HG03575 (cell line): ENCODE measurements around the gene IRGQ.
"Not testable (repeated sequence)": the region's sequence is repeated elsewhere in the genome, so short reads cannot be mapped to it uniquely, and the experiment has no call there.

Experiments used
- ATAC-seq: cut with Tn5 transposase; IDR thresholded peaks from one replicate; pipeline ENCODE4 v1.9.1; 2021; ENCODE audit not compliant: unreplicated experiment, insufficient number of reproducible peaks, low FRiP score; ENCODE audit errors: extremely low read depth

Gene IRGQ

GRCh38 chr19:43606569-43607229 is 10.8 kb upstream of the IRGQ start:
- no peak for ATAC-seq

- no peak for ATAC-seq
Measured at GRCh38 chr19:43605875-43606568, 10.1 kb upstream of the IRGQ start.

DNA sequence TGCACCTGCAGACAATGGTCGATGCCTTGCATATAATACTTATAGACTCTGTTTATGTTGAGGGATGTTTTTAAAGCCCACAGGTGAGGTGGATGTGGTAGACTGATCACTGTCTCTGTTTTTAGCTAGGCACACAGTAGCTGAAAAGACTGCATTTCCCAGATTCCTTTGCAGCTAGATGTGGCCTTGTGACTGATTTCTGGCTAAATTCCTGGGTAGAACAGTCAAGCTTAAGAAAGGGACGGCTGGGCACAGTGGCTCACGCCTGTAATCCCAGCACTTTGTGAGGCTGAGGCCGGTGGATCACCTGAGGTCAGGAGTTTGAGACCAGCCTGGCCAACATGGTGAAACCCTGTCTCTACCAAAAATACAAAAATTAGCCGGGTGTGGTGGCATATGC is 4.4 kb upstream of the IRGQ start:
- ATAC-seq: not testable (repeated sequence)

DNA sequence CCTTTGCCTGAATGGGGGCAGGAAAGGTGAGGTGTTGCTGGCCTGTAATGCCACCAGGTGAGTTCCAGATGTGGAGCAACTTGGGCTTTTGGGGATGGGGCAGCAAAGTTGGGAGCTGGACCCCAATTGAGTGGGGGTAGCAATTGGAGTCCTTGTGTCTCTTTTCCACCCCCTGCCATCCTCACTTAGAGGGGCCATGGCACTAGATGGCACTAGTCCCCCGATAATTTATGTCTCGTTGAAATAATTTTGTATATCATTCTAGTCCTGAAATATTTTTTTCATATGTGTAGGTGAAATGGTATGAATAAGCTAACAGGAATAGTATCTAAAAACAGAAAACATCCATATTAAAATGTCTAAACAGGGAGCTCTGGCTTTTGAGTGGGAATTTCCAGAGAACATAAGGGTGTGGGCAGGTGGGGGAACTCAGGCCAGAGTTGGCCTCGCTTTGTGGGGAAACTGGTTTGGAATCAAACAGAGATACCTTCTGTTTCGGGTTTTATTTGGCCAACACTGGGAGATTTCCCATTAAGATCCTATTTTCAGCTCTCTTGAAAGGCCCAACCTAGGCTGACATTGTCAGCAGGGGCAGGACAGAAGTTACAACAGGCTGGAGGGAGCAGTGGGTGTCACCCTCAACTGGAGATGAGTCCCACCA is 3.8 kb upstream of the IRGQ start:
- ATAC-seq: no peak

- no peak for ATAC-seq
Measured at GRCh38 chr19:43598445-43599240, 2.7 kb upstream of the IRGQ start.

- no peak for ATAC-seq
Measured at GRCh38 chr19:43597876-43598275, 1.9 kb upstream of the IRGQ start.

DNA sequence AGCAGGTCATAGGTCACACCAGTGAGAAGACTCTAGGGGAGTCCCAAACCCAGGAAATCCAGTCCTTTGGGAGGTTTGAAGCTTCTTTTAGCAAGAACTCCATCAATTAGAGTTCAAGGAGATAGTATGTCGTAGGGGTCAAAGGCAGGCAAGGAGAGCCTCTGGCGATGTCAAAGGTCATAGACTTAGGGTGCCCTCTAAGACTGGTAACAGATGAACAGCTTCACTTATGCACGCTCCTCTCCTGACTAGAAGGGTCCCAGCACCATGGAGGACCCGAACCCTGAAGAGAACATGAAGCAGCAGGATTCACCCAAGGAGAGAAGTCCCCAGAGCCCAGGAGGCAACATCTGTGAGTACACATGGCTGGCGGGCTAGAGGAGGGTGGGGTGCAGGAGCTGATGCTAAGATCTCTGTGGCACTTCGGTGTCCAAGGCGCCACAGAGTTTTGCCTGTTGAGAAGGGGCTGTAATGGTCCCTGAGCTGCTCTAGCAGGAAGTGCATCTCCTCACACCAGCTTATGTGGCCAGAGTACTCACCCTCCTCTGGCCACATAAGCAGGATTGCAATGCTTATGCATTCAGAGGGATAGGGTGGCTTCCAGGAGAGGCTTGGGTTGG is 1.0 kb upstream of the IRGQ start:
- ATAC-seq: no peak

- no peak for ATAC-seq
Measured at GRCh38 chr19:43595605-43595998, 332 bp downstream of the IRGQ start.

DNA sequence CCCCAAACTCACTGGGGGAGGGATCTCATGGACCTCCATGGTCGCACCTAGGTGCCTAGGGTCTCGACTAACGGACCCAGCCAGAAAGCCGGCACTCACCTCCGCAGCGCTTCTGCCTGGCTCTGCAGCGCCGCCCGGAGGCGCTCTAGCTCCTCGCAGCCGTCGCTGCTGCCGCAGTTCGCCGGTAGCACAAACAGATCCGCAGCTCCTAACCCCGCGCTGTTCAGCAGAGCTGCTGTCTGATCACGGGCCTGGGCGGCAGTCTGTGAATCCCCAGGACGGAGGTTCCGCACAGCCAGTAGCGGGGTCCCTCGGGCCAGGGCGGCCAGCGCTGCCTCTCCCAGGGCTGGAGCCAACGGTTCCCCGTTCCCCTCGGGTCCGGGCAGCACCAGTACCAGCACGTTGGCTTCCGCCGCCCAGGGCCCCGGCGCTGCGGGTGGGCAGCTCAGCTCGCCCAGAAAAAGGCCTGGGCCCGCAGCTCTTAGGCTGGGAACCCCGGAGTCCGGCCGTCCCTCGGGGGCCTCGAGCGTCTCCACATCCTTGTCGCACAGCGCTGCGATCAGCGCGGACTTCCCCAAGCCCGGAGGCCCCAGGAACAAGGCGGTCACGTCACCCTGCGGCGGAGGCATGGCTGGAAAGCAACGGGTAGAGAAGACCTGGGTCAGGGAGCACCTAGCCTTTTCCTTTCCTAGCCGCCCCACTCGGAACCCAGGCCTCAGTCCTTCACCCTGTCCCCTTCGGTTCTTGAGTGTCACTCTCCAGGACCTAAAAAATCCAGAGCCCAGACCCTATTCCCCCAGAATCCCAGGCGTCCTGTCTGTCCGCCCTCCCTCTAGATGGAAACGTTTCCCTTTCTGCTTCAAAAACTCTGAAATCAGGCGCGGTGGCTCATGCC is 977 bp downstream of the IRGQ start:
- ATAC-seq: no peak

GRCh38 chr19:43594081-43594697 is 1.7 kb downstream of the IRGQ start:
- no peak for ATAC-seq

GRCh38 chr19:43592800-43593350 is 3.1 kb downstream of the IRGQ start:
- no peak for ATAC-seq

- no peak for ATAC-seq
Measured at GRCh38 chr19:43591904-43592772, 3.8 kb downstream of the IRGQ start.

DNA sequence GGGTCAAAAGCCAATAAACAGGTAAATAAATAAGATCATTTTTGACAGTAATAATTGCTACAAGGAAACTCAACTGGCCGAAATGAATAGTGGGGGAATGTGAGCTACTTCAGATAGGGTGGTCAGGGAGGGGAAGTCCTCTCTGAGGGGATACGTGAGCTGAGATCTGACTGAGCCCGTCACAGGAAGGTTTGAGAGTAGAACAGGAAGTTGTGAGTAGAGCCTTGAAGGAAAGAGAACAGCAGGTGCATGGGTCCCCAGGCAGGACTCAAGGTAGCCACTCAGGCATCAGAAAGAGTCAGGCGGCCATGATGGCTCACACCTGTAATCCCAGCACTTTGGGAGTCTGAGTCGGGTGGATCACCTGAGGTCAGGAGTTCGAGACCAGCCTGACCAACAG is 6.3 kb downstream of the IRGQ start:
- no peak for ATAC-seq

- ATAC-seq: no peak
Measured at GRCh38 chr19:43589277-43589676, 6.7 kb downstream of the IRGQ start.

- ATAC-seq: not testable (repeated sequence)
Measured at GRCh38 chr19:43587029-43587428, 8.9 kb downstream of the IRGQ start.

DNA sequence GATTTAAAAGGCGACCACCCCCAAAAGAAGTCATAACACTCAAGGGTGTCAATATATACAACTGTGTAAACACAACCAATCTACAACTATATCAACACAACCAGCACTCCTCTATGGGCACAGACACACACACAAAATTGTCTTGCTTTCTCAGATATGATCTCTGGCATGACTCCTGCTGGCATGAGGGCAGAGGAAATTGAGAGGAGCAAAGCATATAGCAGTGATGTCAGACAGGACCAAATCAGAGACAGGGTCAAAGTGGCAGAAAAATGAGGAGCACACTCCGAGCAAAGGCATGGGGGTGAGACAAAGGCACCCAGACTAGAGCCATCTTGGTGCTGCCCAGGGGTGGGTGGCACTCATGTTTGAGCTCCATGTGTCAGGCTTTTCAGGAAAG is 9.6 kb downstream of the IRGQ start:
- ATAC-seq: no peak

DNA sequence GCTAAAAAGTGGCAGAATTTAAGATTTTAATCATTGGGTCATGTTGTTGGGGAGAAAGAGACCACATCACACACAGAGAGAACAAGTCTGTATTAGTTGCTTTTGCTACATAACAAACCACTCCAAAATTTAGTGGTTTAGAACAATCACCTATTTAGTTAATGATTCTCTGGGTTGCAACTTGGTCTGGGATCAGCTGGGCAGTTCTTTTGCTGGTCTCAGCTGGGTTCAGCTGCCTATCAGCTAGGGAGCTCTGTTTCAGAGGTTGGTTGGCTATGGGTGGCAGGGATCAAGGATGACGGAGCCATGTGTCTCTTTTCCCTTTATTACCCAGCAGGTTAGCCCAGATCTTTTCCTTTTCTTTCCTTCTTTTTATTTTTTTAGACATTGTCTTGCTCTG is 11.4 kb downstream of the IRGQ start:
- ATAC-seq: no peak
